Immature natural killer cell (primary cell): ENCODE results near the gene TBCEL. TPM values are rescaled to one million over a fixed set of nuclear protein-coding genes. Genes with fewer than 3 reads are reported as not detected.
"Not testable (repeated sequence)": the region's sequence is repeated elsewhere in the genome, so short reads cannot be mapped to it uniquely, and the experiment has no call there.

Experiments
- DNase-seq, 3 donors: peaks; one replicate each; pipeline ENCODE4 v3.0.0; 2022; ENCODE audit warnings: mixed read lengths in 1 of 3
- H3K27ac Mint-ChIP-seq, 6 donors: one replicate each; pipeline ENCODE4 v1.8.0; 2020; ENCODE audit warnings: mixed read lengths in 6 of 6, mild to moderate bottlenecking in 5 of 6, inconsistent platforms in 4 of 6, moderate library complexity in 3 of 6
- H3K27me3 Mint-ChIP-seq, 3 donors: one replicate each; pipeline ENCODE4 v1.8.0; 2020 to 2021; ENCODE audit warnings: low read depth in 3 of 3, mild to moderate bottlenecking in 3 of 3, mixed read lengths in 3 of 3, moderate library complexity in 3 of 3, inconsistent platforms in 1 of 3
- H3K36me3 Mint-ChIP-seq, 3 donors: one replicate each; pipeline ENCODE4 v1.8.0; 2020; ENCODE audit warnings: mixed read lengths in 3 of 3, inconsistent platforms in 2 of 3, mild to moderate bottlenecking in 2 of 3
- H3K4me1 Mint-ChIP-seq, 2 donors: one replicate each; pipeline ENCODE4 v1.8.0; 2020; ENCODE audit warnings: inconsistent platforms in 2 of 2, mild to moderate bottlenecking in 2 of 2, mixed read lengths in 2 of 2, moderate library complexity in 1 of 2
- H3K4me3 Mint-ChIP-seq, 5 donors: one replicate each; pipeline ENCODE4 v1.8.0; 2020; ENCODE audit warnings: mild to moderate bottlenecking in 5 of 5, mixed read lengths in 5 of 5, inconsistent platforms in 3 of 5, moderate library complexity in 3 of 5
- H3K9me3 Mint-ChIP-seq, 6 donors: one replicate each; pipeline ENCODE4 v1.8.0; 2020; ENCODE audit warnings: mild to moderate bottlenecking in 6 of 6, mixed read lengths in 6 of 6, inconsistent platforms in 4 of 6, moderate library complexity in 3 of 6
- polyA plus RNA-seq, 3 donors: library from polyadenylated mRNA; unstranded; fragments of 300-500 nt; fragmentation: Illumina TruSeq; gene quantifications; one replicate each; pipeline ENCODE4 v1.2.3, GENCODE V29; 2021

TBCEL gene
- polyA plus RNA-seq, 3 donors from 2014 or later, result 3.9 to 6.6 (median 5.5) TPM

DNA sequence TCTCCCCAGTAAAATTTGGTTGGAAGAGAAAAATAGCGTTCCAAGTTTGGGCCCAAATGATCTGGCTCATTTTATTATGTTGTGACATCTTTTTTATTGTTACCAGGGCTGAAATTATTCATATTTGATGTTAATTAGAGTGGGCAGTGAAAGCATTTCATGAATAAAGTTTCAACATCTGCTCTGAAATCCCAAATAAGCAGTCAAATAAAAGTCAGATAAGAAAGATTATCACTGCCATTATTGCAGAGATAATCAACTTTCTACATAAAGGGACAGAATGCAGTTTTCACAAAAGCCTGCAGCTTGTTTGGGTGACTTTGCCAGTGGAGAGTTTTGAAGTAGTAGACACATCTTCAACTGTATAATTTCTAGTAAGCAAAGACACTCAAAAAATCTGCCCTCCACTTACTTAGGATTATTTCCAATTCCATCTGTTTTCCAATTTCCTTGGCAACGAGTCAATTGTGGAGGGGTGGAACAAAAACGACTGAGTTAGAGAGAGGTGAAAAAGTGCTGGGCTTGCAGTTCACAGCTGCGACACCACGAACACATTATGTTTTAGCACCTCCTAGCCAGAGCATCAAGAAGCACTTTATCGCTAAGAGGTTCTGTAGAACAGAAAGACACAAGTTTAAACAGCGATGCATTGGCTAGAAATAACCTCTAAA lies 86.1 kb downstream of the TBCEL start:
- Mint-ChIP-seq H3K27me3 (peaks cover 2 to 5% (median 3%) of the 10 kb centered on the region in 3 donors), H3K9me3 (no peaks in the 10 kb centered on the region), H3K27ac (peak overlapping the region in 1 of 6 donors; percentile 38), H3K4me1 (peaks cover 5 to 18% of the 10 kb centered on the region in 2 donors), H3K4me3 (no peak overlapping the region), H3K36me3 (no peaks in the 10 kb centered on the region)
- peak in 2 of 3 donors; percentile 7 to 18 for DNase-seq

DNA sequence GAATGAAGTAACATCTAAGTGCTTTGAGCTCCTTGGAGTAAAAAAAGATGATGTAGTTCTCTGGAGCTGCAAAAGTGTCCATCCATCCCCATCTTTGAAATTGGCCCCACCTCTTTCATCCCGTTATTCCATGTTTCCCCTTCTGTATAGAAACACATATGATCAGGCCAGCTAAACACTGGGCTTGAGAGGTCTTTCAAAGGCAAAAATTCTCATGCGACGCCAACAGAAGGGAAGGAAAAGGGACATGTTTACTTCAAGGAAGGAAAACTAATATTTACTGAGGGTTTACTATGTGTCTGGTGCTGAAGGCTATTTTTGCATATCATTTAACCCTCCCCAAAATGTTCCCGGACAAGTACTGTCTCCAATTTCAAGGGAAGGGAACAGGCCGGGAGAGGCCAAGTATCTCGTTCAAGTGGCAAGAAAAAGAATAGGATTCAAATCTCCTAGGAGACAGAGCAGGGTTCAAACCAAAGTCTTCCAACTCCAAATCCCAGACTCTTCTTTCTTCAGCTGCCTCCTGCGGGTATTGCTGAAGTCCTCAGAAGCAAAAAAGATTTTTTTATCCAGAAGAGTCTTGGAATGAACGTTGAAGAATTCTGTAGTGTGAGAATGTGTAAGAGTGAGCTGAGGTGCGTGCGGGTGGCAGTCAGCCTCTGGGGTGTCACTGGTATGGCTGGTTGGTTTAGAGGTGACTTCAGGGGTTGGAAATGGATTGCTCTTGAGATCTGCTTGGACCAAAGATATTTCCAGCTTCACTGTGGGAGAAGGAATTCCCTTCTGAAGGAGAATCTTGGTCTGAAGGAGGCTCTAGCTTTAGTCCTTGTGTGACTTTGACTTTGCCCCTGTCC lies 87.2 kb downstream of the TBCEL start:
- H3K27me3 Mint-ChIP-seq, result peaks cover 2 to 5% (median 4%) of the 10 kb centered on the region in 3 donors
- H3K36me3 Mint-ChIP-seq, result no peaks in the 10 kb centered on the region
- H3K4me3 Mint-ChIP-seq, result no peak overlapping the region
- peaks cover 5 to 18% of the 10 kb centered on the region in 2 donors for H3K4me1 Mint-ChIP-seq
- no peak for DNase-seq
- no peaks in the 10 kb centered on the region for H3K9me3 Mint-ChIP-seq
- no peak overlapping the region for H3K27ac Mint-ChIP-seq

DNA sequence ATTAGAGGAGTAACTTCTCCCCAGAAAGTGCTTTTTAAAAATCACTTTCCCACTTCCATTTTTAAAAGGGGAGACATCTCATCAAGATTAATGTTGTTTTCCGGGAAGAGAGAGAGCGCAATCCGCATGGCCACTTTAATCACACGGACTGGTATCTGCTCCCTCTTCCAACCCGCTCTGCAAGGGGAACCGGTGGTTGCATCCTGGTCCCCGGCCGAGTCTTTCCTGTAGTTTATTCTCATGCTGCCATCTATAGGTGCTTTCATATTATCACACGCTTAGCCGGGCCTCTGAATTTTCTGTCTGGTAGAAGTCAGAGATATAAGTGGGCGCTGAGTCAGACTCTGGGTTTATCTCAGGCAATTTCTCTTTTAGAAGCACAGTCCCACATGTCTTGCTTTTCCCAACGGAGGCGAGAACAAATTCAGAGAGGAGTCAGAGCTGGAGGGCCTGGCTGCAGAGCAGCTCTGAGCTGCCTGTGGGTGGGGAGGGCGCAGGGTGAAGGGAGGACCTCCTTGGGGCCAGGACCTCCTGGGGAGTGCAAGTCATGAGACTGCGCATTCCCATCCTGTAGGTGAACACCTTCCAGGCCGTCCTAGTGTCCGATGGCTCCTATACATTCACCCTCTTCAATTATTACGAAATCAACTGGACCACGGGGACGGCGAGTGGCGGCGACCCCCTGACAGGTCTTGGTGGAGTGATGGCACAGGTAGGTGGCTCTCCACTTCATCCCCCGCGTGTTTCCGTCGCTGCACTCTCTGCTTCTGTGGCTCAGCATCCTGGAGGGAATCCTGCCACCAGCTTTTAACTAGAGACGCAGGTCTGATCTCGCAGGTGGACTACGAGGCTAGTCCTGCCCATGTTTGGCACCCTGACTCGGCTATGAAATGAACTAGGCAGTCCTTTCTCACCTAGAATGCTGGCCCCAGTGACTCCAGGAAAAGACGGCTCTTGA lies 88.9 kb downstream of the TBCEL start:
- peaks cover 2 to 5% (median 4%) of the 10 kb centered on the region in 3 donors for H3K27me3 Mint-ChIP-seq
- H3K4me1 Mint-ChIP-seq, result peaks cover 5 to 18% of the 10 kb centered on the region in 2 donors
- H3K27ac Mint-ChIP-seq, result no peak overlapping the region
- H3K36me3 Mint-ChIP-seq, result no peaks in the 10 kb centered on the region
- H3K9me3 Mint-ChIP-seq, result no peaks in the 10 kb centered on the region
- peak; percentile 26 to 42 (median 30) for DNase-seq
- H3K4me3 Mint-ChIP-seq, result no peak overlapping the region

DNA sequence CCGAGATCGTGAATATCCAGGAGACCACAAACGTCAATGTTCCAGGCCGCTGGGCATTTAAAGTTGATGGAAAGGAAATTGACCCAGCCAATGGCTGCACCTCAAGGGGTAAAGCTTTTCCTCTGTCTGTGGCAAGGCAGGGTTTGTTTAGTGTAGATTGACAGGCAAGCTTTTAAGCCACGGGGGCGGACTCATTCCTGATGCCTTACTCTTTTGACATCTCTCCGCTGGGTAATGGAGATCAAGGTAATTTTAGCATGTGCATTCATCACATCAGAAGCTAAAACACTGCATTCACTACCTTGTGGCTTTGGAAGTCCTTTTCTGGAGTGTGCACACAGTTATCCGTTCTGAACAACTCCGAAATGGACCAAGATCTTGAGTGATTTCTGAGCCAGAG lies 89.7 kb downstream of the TBCEL start:
- Mint-ChIP-seq H3K4me3 (no peak overlapping the region), H3K27me3 (peaks cover 4 to 5% (median 4%) of the 10 kb centered on the region in 3 donors), H3K27ac (no peak overlapping the region), H3K36me3 (no peaks in the 10 kb centered on the region), H3K4me1 (peaks cover 5 to 18% of the 10 kb centered on the region in 2 donors), H3K9me3 (no peaks in the 10 kb centered on the region)
- DNase-seq, result no peak

DNA sequence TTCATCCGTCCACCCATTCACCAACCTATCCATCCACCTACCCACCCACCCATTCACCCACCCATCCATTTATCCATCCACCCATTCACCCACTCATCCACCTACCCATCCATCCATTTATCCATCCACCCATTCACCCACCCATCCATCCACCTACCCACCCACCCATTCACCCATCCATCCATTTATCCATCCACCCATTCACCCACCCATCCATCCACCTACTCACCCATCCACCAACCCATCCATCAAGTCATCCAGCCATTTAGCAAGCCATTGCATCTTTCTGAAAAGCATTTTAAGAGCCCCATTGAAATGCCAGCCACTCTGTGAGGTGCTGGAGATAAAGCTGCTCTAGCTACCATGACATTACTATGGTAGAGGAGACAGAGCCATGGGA lies 91.1 kb downstream of the TBCEL start:
- H3K36me3 Mint-ChIP-seq, H3K27me3 Mint-ChIP-seq, H3K27ac Mint-ChIP-seq, H3K9me3 Mint-ChIP-seq, DNase-seq, H3K4me3 Mint-ChIP-seq: not testable (repeated sequence)
- H3K4me1 Mint-ChIP-seq, result peaks cover 5 to 15% of the 10 kb centered on the region in 2 donors

DNA sequence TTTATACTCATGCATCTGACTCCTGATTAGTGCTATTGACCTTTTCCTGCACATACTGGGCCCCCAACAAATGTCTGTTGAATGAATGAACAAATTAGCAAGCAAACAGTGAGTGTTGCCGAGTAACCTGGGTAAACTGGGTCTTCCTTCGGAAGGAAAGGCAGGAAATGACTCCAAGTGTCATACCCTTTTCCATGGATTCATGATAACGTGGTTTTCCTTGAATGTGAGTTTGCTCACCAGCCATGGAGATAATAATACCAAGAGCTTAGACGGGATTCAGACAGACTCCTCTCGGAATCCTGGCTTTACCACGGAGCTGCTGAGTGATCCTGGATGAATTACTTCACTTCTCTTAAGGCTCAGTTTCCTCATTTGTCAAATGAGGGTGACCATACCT lies 93.9 kb downstream of the TBCEL start:
- Mint-ChIP-seq H3K4me3 (no peak overlapping the region), H3K4me1 (no peaks in the 10 kb centered on the region), H3K9me3 (peaks cover 0 to 16% (median 2%) of the 10 kb centered on the region in 6 donors), H3K27me3 (peaks cover 2 to 7% (median 3%) of the 10 kb centered on the region in 3 donors), H3K36me3 (no peaks in the 10 kb centered on the region), H3K27ac (no peak overlapping the region)
- no peak for DNase-seq

DNA sequence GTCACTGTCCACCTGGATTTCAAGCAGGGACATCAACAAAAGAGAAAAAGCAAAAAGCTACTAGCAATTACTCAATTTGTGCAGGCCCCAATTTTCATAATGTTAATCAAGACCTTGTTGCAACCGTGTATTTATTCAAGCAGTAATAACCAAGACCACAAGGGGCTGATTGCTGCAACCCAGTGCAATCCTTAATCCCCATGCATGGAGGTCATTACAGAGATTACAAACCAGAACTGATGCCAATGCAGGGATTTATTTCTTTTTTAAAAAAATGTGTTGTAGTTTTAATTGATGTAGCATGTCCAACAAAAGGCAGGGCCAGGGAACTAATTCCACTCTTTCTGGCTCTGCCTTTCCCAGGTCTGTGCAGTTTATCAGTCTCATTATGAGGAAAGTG lies 95.5 kb downstream of the TBCEL start:
- Mint-ChIP-seq H3K27me3 (peaks cover 2 to 7% (median 5%) of the 10 kb centered on the region in 3 donors), H3K4me1 (no peaks in the 10 kb centered on the region), H3K36me3 (peaks cover 0 to 3% (median 0%) of the 10 kb centered on the region in 3 donors), H3K4me3 (no peak overlapping the region), H3K27ac (no peak overlapping the region), H3K9me3 (peaks cover 3 to 18% (median 5%) of the 10 kb centered on the region in 6 donors)
- DNase-seq, result no peak

DNA sequence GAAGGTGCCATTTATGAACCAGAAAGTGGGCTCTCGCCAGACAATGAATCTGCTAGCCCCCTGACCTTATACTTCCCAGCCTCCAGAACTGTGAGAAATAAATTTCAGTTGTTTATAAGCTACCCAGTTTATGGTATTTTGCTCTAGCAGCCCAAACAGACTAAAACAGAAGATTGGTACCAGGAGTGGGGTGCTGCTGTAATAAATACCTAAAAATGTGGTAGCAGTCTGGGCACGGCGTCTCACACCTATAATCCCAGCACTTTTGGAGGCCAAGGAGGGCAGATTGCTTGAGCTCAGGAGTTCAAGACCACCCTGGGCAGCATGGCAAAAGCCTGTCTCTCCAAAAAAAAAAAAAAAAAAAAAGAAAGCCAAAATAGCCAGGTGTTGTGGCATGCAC lies 98.4 kb downstream of the TBCEL start:
- DNase-seq, result no peak
- no peak overlapping the region for H3K4me3 Mint-ChIP-seq

DNA sequence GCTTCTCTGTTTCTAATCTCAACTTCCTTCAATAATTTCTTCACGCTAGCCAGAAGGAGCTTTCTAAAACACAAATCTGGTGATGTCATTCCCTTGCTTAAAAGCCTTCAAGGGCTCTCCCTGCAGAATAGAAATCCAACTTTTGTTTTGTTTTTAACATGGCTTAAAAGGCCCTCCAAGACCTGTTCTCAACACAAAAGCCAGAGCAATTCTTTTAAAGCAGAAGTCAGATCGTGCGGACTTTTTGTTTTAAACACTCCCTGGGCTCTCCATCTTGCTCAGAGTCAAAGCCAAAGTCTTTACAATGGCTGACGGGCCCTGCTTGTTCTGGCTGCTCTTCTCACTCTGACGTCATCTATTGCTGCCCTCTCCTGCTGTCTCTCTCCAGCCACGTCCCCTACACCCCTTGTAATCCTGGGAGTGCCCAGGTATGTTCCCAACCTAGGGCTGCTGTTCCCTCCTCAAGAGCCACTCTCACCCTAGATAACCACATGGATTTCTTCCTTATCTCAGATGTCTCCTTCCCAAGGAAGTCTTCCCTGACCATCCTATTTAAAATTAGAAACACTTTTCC lies 99.7 kb downstream of the TBCEL start:
- no peak overlapping the region for H3K27ac Mint-ChIP-seq
- H3K4me1 Mint-ChIP-seq, result no peaks in the 10 kb centered on the region

More for the DNA sequence above, 98.4 kb downstream of the TBCEL start:
- Mint-ChIP-seq H3K27ac (no peak overlapping the region), H3K27me3 (peaks cover 0 to 7% (median 6%) of the 10 kb centered on the region in 3 donors), H3K9me3 (peaks cover 3 to 18% (median 5%) of the 10 kb centered on the region in 6 donors), H3K4me1 (no peaks in the 10 kb centered on the region), H3K36me3 (peaks cover 0 to 3% (median 0%) of the 10 kb centered on the region in 3 donors)

DNA sequence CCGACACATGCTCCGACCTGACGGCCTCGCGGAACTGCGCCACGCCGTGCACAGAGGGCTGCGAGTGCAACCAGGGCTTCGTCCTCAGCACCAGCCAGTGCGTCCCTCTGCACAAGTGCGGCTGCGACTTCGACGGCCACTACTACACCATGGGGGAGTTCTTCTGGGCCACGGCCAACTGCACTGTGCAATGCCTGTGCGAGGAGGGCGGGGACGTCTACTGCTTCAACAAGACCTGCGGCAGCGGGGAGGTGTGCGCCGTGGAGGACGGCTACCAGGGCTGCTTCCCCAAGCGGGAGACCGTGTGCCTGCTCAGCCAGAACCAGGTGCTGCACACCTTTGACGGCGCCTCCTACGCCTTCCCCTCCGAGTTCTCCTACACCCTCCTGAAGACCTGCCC lies 103.9 kb downstream of the TBCEL start:
- DNase-seq, result no peak
- Mint-ChIP-seq H3K4me1 (no peaks in the 10 kb centered on the region), H3K36me3 (peaks cover 0 to 3% (median 0%) of the 10 kb centered on the region in 3 donors), H3K9me3 (peaks cover 0 to 8% (median 2%) of the 10 kb centered on the region in 6 donors), H3K27ac (no peak overlapping the region), H3K27me3 (peaks cover 0 to 3% (median 0%) of the 10 kb centered on the region in 3 donors), H3K4me3 (no peak overlapping the region)

More for the DNA sequence above, 99.7 kb downstream of the TBCEL start:
- no peak for DNase-seq
- no peak overlapping the region for H3K4me3 Mint-ChIP-seq
- peaks cover 0 to 6% (median 4%) of the 10 kb centered on the region in 3 donors for H3K27me3 Mint-ChIP-seq
- H3K36me3 Mint-ChIP-seq, result peaks cover 0 to 3% (median 0%) of the 10 kb centered on the region in 3 donors
- peaks cover 3 to 18% (median 5%) of the 10 kb centered on the region in 6 donors for H3K9me3 Mint-ChIP-seq

DNA sequence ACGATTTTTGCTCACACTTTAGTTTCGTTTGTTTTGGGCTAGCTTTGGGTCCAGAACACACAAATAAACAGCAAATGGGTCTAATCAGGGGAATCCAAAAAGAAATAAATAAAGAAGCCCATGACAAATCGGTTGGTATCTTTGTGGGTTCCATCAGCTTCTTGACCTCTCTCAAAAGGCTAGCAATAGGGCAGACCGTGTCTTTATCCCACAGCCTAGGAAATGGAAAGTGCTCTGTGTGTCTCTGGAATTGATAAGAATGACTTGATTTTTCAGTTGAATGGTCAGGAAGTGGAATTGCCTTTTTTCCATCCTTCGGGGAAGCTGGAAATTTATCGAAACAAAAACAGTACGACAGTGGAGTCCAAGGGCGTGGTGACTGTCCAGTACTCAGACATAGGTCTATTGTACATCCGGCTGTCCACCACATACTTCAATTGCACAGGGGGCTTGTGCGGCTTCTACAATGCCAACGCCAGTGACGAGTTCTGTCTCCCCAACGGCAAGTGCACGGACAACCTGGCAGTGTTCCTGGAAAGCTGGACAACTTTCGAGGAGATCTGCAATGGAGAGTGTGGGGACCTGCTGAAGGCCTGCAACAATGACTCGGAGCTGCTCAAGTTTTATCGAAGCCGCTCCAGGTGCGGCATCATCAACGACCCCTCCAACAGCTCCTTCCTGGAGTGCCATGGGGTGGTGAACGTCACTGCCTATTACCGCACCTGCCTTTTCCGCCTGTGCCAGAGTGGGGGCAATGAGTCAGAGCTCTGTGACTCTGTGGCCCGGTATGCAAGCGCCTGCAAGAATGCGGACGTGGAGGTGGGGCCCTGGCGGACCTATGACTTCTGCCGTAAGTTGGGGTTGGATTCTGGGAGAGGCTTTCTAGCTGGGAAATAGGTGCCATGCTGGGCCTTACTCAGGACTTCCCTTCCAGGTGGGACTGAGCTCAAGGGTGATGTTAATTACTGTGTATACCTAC lies 105.7 kb downstream of the TBCEL start:
- Mint-ChIP-seq H3K27ac (no peak overlapping the region), H3K9me3 (no peaks in the 10 kb centered on the region), H3K4me1 (no peaks in the 10 kb centered on the region), H3K4me3 (no peak overlapping the region), H3K36me3 (no peaks in the 10 kb centered on the region), H3K27me3 (peaks cover 1 to 3% (median 3%) of the 10 kb centered on the region in 3 donors)
- DNase-seq, result no peak

DNA sequence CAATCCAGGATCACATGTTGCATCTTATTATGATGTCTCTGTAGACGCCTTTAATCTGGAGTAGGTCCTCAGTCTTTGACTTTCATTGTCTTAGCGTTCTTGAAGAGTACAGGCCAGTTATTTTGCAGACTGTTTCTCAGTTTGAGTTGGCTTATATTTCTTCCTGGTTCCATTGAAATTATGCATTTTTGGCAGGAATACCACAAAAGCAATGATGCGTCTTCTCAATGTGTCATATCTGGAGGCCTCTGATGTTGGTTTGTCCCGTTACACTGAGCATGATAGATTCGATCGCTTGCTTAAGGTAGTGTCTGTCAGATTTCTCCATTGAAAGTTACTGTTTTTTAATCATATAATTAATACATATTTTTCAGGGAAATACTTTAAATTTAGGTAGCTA lies 107.8 kb downstream of the TBCEL start:
- Mint-ChIP-seq H3K4me3 (no peak overlapping the region), H3K36me3 (no peaks in the 10 kb centered on the region), H3K4me1 (no peaks in the 10 kb centered on the region), H3K27me3 (peaks cover 1 to 3% (median 3%) of the 10 kb centered on the region in 3 donors), H3K27ac (no peak overlapping the region), H3K9me3 (no peaks in the 10 kb centered on the region)
- DNase-seq, result no peak
